HG02852 (cell line): ENCODE data around the gene SOD1.

Experiments used
- ATAC-seq: cut with Tn5 transposase; IDR thresholded peaks from one replicate; pipeline ENCODE4 v1.9.1; 2021; ENCODE audit warnings: mild to moderate bottlenecking, moderate library complexity; ENCODE audit not compliant: unreplicated experiment

Gene SOD1

DNA sequence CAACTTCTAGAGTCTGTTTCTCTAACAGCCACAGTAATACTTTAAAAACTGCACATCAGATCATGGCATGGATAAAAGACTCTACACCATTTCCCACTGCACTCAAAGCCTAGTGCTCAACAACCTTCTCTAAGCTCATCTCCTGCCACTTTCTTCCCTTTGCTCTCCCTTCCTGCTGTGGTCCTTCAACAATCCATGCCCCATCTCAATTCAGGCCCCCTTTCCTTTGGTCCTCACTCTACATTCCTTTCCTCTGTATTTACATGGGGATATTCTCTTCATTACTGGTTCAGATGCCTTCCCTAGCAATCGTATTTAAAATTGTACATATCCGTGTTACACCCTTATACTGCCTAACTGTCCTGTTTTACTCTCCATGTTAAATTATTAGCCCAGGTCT, 19.0 kb downstream of the SOD1 start:
- no peak for ATAC-seq

DNA sequence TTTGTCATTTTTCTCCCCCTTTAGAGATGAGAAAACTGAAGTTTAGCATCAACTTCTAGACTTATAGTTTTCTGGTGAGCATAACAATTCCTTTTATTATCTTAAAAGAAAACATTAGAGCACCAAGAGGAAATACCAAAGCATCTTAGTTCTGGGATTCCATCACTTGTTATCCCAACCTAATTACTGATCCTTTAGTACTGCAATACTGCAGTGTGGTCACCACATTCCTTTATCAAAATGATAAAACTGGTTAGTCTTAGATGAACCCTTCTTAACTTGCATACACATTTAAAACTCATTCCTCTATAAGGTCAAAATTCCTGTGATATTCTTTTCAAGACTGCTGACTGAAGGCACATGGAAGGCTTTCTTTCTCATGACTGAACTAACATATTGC, 23.1 kb downstream of the SOD1 start:
- ATAC-seq, result no peak

DNA sequence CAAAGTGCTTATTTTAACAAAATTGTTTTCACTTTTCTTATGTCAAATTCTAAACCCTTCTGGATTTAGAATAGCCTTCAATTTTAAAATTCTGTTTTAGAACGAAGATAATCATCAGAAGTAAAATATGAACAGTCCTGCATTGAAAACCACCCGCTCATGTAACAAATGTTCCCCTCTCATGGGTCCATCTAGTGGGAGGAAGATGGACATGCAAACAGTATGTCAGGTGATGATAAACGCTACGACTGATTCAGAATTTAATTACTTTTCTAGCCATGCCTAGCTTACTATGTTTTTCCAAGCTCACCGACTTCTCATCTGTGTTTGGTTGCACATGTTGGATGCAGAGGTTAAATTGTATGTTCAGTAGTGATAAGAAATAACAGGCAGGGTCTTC, 23.5 kb downstream of the SOD1 start:
- no peak for ATAC-seq

DNA sequence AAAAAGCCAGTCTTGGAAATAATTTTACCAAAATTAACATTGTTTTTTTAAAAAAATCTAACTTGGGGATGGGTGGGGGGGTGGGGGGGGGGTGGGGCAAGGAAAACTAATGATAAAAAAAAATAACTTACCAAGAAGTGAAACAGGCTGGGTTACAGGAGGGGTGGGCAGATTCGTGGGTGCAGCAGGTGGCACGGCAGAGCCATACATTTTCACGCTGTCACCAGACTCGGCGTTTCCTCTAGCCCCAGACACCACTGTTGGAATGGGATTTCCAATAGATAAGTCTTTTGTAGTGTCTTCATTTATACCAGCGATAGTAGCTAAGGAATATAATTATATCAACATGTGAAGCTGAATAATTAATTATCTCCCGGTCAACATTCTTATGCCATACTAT, 25.4 kb downstream of the SOD1 start:
- ATAC-seq, result no peak

DNA sequence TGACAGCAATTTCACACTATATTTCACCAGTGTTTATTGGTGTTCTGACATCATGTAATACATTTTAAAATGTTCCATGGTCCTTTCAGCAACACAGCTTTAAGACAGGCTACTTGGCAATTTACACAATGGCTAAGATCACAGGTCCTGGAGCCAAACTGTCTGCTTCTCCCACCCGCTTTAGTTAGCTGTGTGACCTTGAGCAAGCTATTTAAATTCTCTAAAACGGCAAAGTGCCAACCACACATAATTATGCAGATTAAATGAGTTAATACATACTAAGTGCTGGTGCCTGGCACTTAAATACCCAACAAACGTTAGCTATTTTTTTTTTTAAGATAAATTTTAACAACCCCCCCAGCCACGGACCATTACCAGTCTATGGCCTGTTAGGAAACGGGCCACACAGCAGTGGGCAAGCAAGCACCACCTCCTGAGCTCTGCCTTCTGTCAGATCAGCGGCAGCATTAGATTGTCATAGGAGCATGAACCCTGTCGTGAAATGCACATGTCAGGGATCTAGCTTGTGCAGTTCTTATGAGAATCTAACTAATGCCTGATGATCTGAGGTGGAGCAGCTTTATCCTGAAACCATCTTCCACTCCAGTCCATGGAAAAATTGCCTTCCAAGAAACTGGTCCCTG, 26.9 kb downstream of the SOD1 start:
- ATAC-seq, result no peak

DNA sequence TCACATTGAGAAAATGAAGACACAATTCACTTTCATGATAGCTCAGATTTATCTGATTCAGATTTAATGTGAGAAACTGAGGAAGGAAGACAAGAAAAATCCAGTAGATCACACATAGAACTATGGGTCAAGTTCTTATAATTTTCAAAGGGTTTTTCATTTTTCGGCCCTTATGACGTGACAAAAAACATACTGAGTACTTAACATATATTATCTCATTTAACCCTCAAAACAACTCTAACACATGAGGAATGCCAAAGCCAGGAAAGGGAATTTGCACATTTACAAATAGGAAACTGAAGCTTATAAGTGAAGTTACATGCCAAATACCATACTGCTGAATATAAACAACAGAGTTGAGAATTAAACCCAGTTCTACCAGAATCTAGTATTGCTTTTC, 27.6 kb downstream of the SOD1 start:
- no peak for ATAC-seq

DNA sequence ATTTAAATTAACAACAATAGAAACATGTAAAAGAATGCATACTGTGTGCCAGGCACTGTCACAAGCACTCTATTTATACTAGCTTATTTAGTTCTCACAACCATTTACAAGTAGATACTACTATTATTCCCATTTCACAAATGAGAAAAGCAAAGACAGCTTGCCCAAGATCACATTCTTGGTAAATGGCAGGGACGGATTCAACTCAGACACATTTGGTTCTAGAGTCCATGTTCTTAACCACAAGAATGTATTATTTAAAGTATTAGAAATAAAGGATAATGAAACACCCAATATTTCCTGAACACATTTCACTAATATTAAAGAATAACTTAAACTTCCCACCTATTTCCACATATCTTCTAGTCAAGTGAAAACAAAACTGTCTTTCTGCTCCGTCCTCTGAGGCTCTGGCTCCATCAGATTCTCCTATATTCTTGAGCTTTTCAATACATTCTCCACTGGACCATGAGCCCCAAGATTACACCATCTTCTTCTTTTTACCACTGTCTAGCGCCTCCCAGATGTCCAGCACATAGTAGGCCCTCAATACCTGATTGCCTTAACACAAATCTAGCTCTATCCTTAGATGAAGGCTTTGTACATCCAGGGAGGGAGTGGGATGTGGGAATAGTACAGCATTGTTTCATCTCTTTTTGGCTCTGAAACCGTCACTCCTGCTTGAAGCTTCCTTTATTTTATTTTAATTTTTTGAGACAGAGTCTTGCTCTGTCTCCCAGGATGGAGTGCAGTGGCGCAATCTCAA, 29.3 kb downstream of the SOD1 start:
- no peak for ATAC-seq

DNA sequence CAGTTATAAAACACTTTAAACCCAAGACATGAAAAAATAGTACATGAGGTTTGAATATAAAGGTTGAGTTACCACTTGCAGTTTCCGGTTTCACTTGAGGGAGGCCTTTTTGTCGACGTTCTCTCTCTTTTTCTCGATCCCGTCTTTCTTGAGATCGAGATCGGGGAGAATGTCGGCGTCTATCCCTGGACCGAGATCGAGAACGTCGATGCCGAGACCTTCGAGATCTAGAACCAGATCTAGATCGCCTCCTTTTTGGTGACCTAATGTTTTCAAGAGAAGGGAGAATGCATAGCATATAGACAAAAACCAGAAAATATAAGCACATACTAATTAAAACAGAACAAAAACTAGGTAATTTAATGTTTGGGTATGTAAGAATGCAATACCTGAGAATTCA, 33.7 kb downstream of the SOD1 start:
- ATAC-seq, result no peak

DNA sequence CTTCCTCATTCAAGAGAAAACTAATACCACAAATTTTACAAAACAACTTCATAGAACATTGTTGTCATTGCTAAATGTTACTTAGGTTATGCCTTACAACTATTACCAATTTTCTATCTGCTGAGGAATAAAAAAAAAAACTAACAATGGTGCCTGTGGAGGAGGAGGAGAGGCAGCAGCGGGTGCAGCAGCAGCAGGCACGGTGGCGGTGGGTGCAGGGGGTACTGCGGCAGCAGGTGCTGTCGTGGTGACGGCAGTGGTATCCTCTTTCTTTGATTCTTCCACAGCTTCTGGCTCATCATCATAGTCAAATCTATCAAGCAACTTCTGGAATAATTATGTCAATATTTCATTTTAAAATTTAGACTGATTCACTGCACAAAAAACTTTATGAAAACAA, 36.9 kb downstream of the SOD1 start:
- ATAC-seq, result no peak

DNA sequence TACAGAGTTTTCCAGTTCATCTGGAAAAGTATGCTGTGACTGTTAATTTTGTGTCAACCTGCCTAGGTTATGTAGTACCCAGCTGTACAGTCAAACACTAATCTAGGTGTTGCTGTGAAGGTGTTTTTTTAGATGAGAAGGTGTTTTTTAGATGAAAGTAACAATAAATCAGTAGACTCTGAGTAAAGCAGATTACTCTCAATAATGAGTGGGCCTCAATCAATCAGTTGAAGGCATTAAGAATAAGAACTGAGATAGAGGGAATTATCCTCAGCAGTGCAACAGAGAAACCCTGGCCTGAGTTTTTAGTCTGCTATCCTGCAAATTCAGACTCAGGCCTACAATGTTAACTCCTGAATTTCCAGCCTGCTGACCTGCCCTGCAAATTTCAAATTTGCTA, 39.0 kb downstream of the SOD1 start:
- ATAC-seq, result no peak

DNA sequence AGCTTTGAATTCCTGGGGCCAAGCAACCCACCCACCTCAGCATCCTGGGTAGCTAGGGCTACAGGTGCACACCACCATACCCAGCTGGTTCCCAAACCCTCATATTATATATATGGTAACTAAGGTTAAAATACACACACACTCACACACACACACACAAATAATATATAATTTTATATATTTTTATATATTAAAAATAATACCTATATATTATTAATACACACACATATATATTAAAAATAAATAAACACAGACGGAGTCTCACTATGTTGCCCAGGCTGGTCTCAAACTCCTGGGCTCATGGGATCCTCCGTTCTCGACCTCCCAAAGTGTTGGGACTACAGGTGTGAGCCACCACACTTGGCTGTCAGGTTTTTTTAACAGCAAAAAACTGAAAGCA, 40.5 kb downstream of the SOD1 start:
- no peak for ATAC-seq

DNA sequence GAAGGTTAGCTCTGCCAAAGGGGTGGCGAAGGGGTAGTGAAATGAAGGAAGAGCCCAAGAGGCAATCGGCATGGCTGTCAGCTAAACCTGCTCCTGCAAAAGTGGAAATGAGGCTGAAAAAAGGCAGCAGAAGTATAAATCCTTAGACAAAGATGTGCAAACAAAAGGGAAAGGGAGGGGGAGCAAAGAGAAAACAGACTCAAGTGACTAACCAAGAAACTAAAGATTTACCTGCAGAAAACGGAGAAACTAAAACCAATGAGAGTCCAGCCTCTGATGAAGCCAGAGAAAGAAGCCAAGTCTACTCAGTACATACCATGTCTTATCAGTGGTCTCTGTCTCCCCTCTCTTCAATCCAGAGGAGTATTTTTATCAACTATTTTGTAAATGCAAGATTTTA, 47.1 kb downstream of the SOD1 start:
- no peak for ATAC-seq

DNA sequence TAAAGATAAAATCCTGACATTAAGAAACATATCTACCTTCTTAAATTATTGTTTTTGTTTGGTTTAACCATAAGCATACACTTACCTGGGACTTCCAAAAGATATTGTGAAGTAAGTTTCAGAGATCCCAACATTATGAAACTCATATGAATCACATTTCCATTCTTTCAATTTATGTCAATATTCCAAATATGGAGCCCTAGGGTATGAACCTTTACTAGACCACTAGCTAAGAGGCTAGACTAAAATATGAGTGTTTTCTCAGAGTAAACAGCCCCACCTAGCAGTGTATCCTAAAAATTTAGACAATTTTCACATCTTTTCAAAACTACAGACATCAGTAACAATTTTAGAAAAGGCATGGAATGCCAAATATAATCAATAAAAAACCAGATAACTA, 48.0 kb downstream of the SOD1 start:
- no peak for ATAC-seq

DNA sequence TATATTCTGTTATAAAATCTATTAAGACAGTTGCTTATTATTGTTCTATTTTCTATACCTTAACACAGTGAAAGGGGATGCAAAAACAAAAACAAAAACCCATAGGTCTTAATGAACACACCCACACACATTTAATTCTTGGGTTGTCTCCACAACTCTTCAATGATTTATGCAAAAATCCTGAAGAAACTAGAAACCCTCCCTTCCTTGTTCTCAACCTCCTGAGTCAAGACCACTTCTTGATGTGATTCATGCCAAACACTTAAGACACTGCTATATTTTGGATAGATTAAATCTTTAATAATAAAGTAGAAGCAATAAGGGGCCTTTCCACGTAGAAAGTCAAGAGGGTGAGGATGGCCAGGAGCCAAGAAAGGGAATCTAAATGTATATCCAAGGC, 49.0 kb downstream of the SOD1 start:
- no peak for ATAC-seq

DNA sequence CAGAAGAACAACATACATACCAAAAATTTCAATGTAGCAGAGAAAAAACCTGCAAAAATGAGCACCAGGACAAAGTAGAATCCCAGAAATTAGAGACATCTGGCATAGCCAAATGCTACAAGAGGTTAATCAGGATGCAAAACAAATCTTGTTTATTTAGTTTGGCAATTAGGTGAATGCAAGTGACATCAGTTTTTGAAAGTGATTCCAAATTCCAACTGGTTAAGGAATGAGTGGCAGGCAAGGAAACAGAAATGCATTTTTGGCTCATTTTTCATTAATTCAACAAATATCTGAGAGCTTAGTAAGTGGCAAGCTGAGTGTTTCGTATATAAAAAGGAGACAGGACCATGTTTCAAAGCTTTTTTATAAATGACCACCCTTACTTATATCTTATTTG, 51.1 kb downstream of the SOD1 start:
- no peak for ATAC-seq

DNA sequence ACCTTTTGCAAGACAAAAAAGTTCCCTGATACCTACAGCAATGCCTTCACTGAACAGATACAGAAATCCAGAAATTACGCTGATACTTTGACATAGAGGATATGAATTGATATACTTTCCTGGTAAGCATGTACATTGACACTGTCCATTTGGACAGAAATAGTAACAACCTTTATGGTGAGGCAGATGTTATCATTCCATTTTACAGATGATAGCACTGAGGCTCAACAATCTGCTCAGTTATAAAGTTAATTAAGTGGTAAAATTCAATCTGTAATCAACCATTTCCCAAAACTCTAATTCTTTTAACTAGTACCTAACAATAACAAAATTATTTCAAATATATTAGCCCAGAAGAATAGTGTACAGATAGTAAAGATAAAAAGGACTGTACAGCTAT, 51.8 kb downstream of the SOD1 start:
- ATAC-seq, result no peak

DNA sequence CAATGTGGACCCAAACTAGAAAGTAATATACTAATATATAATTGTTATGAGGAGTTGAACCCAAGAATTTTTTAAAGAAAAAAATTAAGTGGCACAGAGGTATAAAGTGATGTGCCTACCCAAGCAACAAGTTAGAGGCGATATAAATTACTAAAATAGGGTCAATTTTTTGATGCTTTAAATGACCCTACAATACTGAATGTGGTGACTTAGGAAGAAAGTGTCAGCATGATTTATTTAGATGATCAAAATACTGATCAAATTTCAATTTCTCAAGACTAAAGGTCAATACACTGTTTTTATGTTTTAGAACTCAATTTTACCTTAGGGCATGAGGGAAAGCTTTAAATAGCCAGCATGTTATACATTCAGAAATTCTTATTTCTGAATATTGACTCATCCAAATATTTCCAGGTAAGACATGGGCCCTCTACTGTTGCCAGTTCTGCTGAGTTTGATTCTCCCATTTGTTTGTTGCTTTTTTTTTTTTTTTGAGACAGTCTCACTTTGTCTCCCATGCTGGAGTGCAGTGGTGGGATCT, 52.3 kb downstream of the SOD1 start:
- ATAC-seq, result no peak

DNA sequence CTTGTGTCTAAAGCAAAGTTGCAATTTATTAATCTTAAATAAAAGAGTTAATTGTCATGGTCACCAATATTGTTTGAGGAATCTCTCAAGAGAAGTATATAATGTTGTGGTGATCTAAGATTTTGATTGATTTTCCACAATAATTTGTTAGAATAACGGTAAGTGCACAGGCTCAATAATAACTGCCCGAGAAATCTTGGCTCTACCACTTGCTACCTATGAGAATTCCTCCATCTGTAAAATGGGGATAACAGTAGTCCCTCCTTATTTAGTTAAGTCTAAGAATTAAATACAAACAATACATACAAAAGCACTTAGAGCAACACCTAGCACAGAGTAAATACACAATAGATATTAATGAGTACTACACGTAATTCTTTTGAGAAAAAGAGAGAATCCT, 53.6 kb downstream of the SOD1 start:
- ATAC-seq, result no peak

DNA sequence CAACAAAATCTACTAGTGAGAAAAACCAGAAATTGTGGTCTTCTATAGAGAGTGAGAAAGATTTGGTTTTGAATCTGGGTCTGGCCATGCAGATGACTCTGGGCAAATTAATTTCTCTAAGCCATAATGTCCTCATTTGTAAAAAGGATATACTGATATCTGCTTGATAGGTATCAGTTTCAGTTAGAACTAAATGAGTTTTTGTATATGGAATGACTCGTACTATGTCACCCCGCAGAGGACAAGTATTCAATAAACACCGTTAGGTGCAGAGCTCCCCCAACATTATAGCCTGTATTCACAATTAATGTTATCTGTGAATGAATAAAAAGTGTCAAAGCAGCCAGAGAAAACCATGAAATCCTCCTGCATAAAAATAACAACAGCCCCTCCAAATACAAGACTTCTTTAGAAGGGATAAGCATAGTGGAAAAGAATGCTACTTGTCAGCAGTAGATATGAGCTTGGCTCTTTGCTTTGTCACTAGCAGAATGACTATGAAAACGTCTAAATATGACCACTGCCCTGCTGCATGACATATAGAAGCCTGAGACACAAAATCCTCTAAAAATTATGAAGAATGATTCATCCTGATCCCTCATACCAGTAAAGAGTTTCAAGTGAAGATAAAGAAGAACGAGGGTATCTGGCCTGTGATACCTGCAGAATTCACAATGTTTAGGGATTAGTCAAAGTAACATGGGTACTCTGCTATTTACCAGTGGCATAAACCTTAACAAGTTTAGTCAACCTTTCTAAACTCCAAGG, 54.7 kb downstream of the SOD1 start:
- peak; percentile 65 for ATAC-seq

DNA sequence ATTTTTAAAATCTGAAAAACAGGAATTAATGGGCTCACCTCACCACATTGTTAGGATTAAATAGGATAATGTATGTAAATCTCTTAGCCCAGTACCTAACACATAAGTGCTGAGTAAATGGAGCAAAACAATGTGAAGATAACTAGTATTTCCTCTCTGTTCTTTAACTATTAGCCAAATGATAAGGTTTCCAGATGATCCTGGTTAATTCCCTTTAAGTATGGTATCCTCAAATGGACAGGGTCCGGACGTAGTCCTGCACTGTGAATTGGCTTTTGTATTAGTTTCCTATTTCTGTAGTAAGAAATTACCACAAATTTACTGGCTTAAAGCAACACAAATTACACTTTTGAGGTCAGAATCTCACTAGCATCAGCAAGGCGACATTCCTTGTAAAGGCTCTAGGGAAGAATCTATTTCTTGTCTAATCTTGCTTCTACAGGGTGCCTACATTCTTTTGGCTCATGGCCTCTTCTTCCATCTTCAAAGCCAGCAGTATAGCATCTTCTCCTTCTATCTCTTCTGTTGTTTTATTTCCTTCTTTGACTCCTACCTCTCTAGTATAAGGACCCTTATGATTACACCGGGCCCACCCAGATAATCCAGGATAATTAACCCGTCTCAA, 55.4 kb downstream of the SOD1 start:
- no peak for ATAC-seq

DNA sequence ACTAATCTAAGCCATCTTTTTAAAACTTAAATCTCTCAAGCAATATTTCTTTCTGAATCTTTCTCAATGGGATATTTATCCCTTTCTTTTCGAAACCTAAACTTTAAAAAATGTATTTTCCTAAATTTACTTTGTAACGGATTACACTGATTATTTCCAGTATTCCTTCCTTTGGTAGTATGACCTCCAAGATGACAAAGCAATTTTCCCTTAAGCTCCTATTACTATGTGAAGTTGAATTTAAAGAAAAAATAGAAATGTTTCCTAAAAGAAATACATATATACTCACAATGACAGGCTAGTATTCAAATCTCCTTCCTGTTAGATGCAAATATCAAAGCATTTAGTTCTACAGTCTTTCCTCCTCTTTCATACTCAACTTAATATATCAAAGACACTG, 56.6 kb downstream of the SOD1 start:
- no peak for ATAC-seq
